Common myeloid progenitor, CD34-positive (primary cell): Measurements from ENCODE around the gene LRMDA.

ENCODE experiments used
- CTCF ChIA-PET: fragments of 350-600 bp; sonication (Branson Sonifier 250); formaldehyde crosslinking; loops from one replicate; lab custom pipeline; 2021; ENCODE audit warnings: antibody characterized with exemption; lab: Charles Lee
- POLR2A ChIA-PET: fragments of 350-600 bp; sonication (Branson Sonifier 250); formaldehyde crosslinking; loops from one replicate; lab custom pipeline; 2021; ENCODE audit warnings: antibody characterized with exemption; lab: Charles Lee
- DNase-seq, 3 donors: peaks; one replicate each; pipeline versions ENCODE4 v3.0.0 to v3.0.0-alpha.2; 2013
- H3K27ac ChIP-seq, 2 experiments: 1 replicate in 1 of 2; 2 replicates in 1 of 2; pipeline ENCODE4 v1.7.0; 2013; ENCODE audit warnings: inconsistent platforms in 2 of 2, low read length in 2 of 2, mild to moderate bottlenecking in 2 of 2, low read depth in 1 of 2, moderate library complexity in 1 of 2; ENCODE audit not compliant: severe bottlenecking in 2 of 2, insufficient read depth in 1 of 2, poor library complexity in 1 of 2
- H3K27me3 ChIP-seq, 5 experiments: replicated peaks in 2 of 5; 1 replicate in 3 of 5; 2 replicates in 2 of 5; pipeline versions ENCODE4 v1.6.1 to v1.7.0; 2013; ENCODE audit warnings: low read length in 4 of 5, mild to moderate bottlenecking in 2 of 5, moderate library complexity in 2 of 5, inconsistent platforms in 1 of 5; ENCODE audit not compliant: insufficient read depth in 5 of 5, control insufficient read depth in 4 of 5
- H3K36me3 ChIP-seq, 4 experiments: 1 replicate in 2 of 4; 2 replicates in 2 of 4; pipeline versions ENCODE4 v1.6.1 to v1.7.0; 2013; ENCODE audit warnings: low read length in 3 of 4, control low read depth in 1 of 4, mild to moderate bottlenecking in 1 of 4; ENCODE audit not compliant: control insufficient read depth in 4 of 4, insufficient read depth in 4 of 4
- H3K4me1 ChIP-seq, 4 experiments: 1 replicate in 3 of 4; 2 replicates in 1 of 4; pipeline versions ENCODE4 v1.6.1 to v1.7.1; 2013; ENCODE audit warnings: low read length in 3 of 4, mild to moderate bottlenecking in 3 of 4, control low read depth in 1 of 4, inconsistent platforms in 1 of 4, moderate library complexity in 1 of 4; ENCODE audit not compliant: control insufficient read depth in 4 of 4, insufficient read depth in 4 of 4; ENCODE audit errors: control extremely low read depth in 1 of 4
- H3K4me3 ChIP-seq, 7 experiments: 1 replicate in 4 of 7; 2 replicates in 3 of 7; pipeline versions ENCODE4 v1.5.1 to v1.7.0; 2013; ENCODE audit warnings: mild to moderate bottlenecking in 7 of 7, low read length in 6 of 7, moderate library complexity in 6 of 7, inconsistent platforms in 2 of 7, low read depth in 2 of 7, control low read depth in 1 of 7; ENCODE audit not compliant: insufficient read depth in 4 of 7, control insufficient read depth in 1 of 7; ENCODE audit errors: extremely low read depth in 1 of 7
- H3K9me3 ChIP-seq, 5 experiments: 1 replicate in 4 of 5; 2 replicates in 1 of 5; pipeline versions ENCODE4 v1.6.1 to v1.7.1; 2013; ENCODE audit warnings: low read length in 4 of 5, mild to moderate bottlenecking in 2 of 5, inconsistent platforms in 1 of 5, low read depth in 1 of 5, moderate library complexity in 1 of 5; ENCODE audit not compliant: control insufficient read depth in 4 of 5, insufficient read depth in 2 of 5; ENCODE audit errors: control extremely low read depth in 1 of 5
- WGBS: methylation state at CpG from one replicate; pipeline ENCODE4 v1.1.5; 2013; ENCODE audit not compliant: insufficient coverage; 5-methylcytosine and 5-hydroxymethylcytosine counted together

Gene LRMDA

GRCh38 chr10:75469006-75469616 lies 37.7 kb downstream of the LRMDA start:
- H3K9me3 ChIP-seq = peaks cover 0 to 4% (median under 1%) of the 10 kb centered on the region in 5 experiments
- peaks cover 2 to 24% (median 13%) of the 10 kb centered on the region in 4 experiments for H3K4me1 ChIP-seq
- H3K4me3 ChIP-seq = no peak overlapping the region
- ChIA-PET CTCF (interaction anchor here (1.2 kb wide), 1 partner anchor 13 kb away, joined by 3 read pairs; no protein-coding TSS in a partner anchor), POLR2A (no interaction called here)
- DNase-seq = peak; percentile 29 to 72 (median 65)
- no peaks in the 10 kb centered on the region for H3K27me3 ChIP-seq
- no peak overlapping the region for H3K27ac ChIP-seq
- H3K36me3 ChIP-seq = peaks cover 0 to 8% (median 3%) of the 10 kb centered on the region in 4 experiments
- 92% methylated on average over 1 of the region's 3 CpGs for WGBS

- POLR2A ChIA-PET = no interaction called here
- DNase-seq = no peak
- no peak overlapping the region for H3K4me3 ChIP-seq
- H3K9me3 ChIP-seq = peaks cover 0 to 4% (median 3%) of the 10 kb centered on the region in 5 experiments
- peaks cover 0 to 13% (median 5%) of the 10 kb centered on the region in 4 experiments for H3K36me3 ChIP-seq
- no peaks in the 10 kb centered on the region for H3K27me3 ChIP-seq
- H3K27ac ChIP-seq = no peak overlapping the region
- peaks cover 0 to 14% (median 6%) of the 10 kb centered on the region in 4 experiments for H3K4me1 ChIP-seq
- 100% methylated on average over 1 of the region's 4 CpGs for WGBS
- CTCF ChIA-PET = interaction anchor here (0.8 to 1.0 kb wide), 3 partner anchors 26 to 84 kb away, joined by 3 read pairs; no protein-coding TSS in a partner anchor
Measured at GRCh38 chr10:75470901-75471300, 39.5 kb downstream of the LRMDA start.

- H3K4me3 ChIP-seq = no peak overlapping the region
Measured at GRCh38 chr10:75472685-75473084, 41.3 kb downstream of the LRMDA start.

GRCh38 chr10:75474106-75474505 lies 42.7 kb downstream of the LRMDA start:
- peaks cover 0 to 7% (median 3%) of the 10 kb centered on the region in 4 experiments for H3K4me1 ChIP-seq
- ChIA-PET POLR2A (no interaction called here), CTCF (no interaction called here)

More at GRCh38 chr10:75472685-75473084, 41.3 kb downstream of the LRMDA start:
- Histone ChIP-seq H3K27ac (no peak overlapping the region), H3K4me1 (peaks cover 0 to 14% (median 6%) of the 10 kb centered on the region in 4 experiments), H3K9me3 (peaks cover 0 to 4% (median 3%) of the 10 kb centered on the region in 5 experiments), H3K27me3 (no peaks in the 10 kb centered on the region), H3K36me3 (peaks cover 0 to 13% (median 5%) of the 10 kb centered on the region in 4 experiments)
- CTCF ChIA-PET = no interaction called here
- POLR2A ChIA-PET = no interaction called here
- WGBS = 100% methylated on average over 2 of the region's 2 CpGs
- DNase-seq = no peak

GRCh38 chr10:75475460-75476182 lies 44.2 kb downstream of the LRMDA start:
- no peaks in the 10 kb centered on the region for H3K27me3 ChIP-seq
- H3K4me3 ChIP-seq = no peak overlapping the region
- DNase-seq = no peak
- H3K36me3 ChIP-seq = peaks cover 0 to 9% (median 4%) of the 10 kb centered on the region in 4 experiments
- WGBS = 100% methylated on average over 3 of the region's 7 CpGs
- ChIA-PET POLR2A (no interaction called here), CTCF (no interaction called here)
- H3K27ac ChIP-seq = no peak overlapping the region
- peaks cover 0 to 4% (median 3%) of the 10 kb centered on the region in 5 experiments for H3K9me3 ChIP-seq
- no peaks in the 10 kb centered on the region for H3K4me1 ChIP-seq

More at GRCh38 chr10:75474106-75474505, 42.7 kb downstream of the LRMDA start:
- H3K4me3 ChIP-seq = no peak overlapping the region
- H3K36me3 ChIP-seq = peaks cover 0 to 13% (median 5%) of the 10 kb centered on the region in 4 experiments
- no peak for DNase-seq
- H3K27me3 ChIP-seq = no peaks in the 10 kb centered on the region
- peaks cover 0 to 4% (median 3%) of the 10 kb centered on the region in 5 experiments for H3K9me3 ChIP-seq
- H3K27ac ChIP-seq = no peak overlapping the region

- CTCF ChIA-PET = no interaction called here
- POLR2A ChIA-PET = no interaction called here
- Histone ChIP-seq H3K4me3 (no peak overlapping the region), H3K27me3 (no peaks in the 10 kb centered on the region), H3K27ac (no peak overlapping the region), H3K4me1 (no peaks in the 10 kb centered on the region), H3K9me3 (peaks cover 0 to 6% (median 4%) of the 10 kb centered on the region in 5 experiments), H3K36me3 (peaks cover 0 to 9% (median 2%) of the 10 kb centered on the region in 4 experiments)
- DNase-seq = no peak
Measured at GRCh38 chr10:75476569-75476968, 45.1 kb downstream of the LRMDA start.

GRCh38 chr10:75476985-75477384 lies 45.6 kb downstream of the LRMDA start:
- no peaks in the 10 kb centered on the region for H3K27me3 ChIP-seq
- H3K4me1 ChIP-seq = no peaks in the 10 kb centered on the region
- H3K27ac ChIP-seq = no peak overlapping the region
- ChIA-PET CTCF (no interaction called here), POLR2A (no interaction called here)
- no CpG with 5 or more reads among the region's 3 CpGs for WGBS
- peaks cover 0 to 9% (median 2%) of the 10 kb centered on the region in 4 experiments for H3K36me3 ChIP-seq
- H3K4me3 ChIP-seq = no peak overlapping the region
- peaks cover 0 to 6% (median 4%) of the 10 kb centered on the region in 5 experiments for H3K9me3 ChIP-seq
- no peak for DNase-seq
